Measurements from ENCODE around the gene SUSD2.
"Not testable (repeated sequence)": the region's sequence is repeated elsewhere in the genome, so short reads cannot be mapped to it uniquely, and the experiment has no call there.

The SUSD2 gene

GRCh38 chr22:24219750-24220149, 38.5 kb downstream of the SUSD2 start:
- DNase-seq: no peak

- no peak for DNase-seq
These were observed 43.2 kb downstream of the SUSD2 start for GRCh38 chr22:24224468-24224867.

GRCh38 chr22:24225044-24225601, 43.8 kb downstream of the SUSD2 start:
- no peak for DNase-seq

GRCh38 chr22:24225951-24226350, 44.7 kb downstream of the SUSD2 start:
- DNase-seq: no peak

- peak in 1 of 2 donors; percentile 71 for DNase-seq
These were observed 49.8 kb downstream of the SUSD2 start for GRCh38 chr22:24230911-24231656.

GRCh38 chr22:24231706-24232105, 50.4 kb downstream of the SUSD2 start:
- no peak for DNase-seq

GRCh38 chr22:24232124-24232523, 50.8 kb downstream of the SUSD2 start:
- DNase-seq: no peak

- no peak for DNase-seq
These were observed 51.4 kb downstream of the SUSD2 start for GRCh38 chr22:24232725-24233124.

- DNase-seq: no peak
These were observed 51.9 kb downstream of the SUSD2 start for GRCh38 chr22:24233235-24233634.

GRCh38 chr22:24233816-24234215, 52.5 kb downstream of the SUSD2 start:
- no peak for DNase-seq

- no peak for DNase-seq
These were observed 54.0 kb downstream of the SUSD2 start for GRCh38 chr22:24235315-24235714.

- no peak for DNase-seq
These were observed 55.4 kb downstream of the SUSD2 start for GRCh38 chr22:24236656-24237055.

GRCh38 chr22:24238101-24238694, 56.9 kb downstream of the SUSD2 start:
- DNase-seq: not testable (repeated sequence)

All from inflammatory macrophage treated with lipopolysaccharide for 1 hour (primary cell).